Measurements from ENCODE around the gene KLHL29. TPM values are rescaled to one million over a fixed set of nuclear protein-coding genes. Genes with fewer than 3 reads are reported as not detected.
A peak's percentile ranks its signal among the peaks of the same experiment; 100 is the strongest.

KLHL29 gene
- total RNA-seq, 4 donors from 2014 or later, result 39.6 to 52.0 (median 40.4) TPM

- Histone ChIP-seq H3K9me3 (no peaks in the 10 kb centered on the region), H3K27me3 (no peaks in the 10 kb centered on the region), H3K36me3 (peaks cover 0 to 14% (median 0%) of the 10 kb centered on the region in 3 donors), H3K4me3 (no peak overlapping the region), H3K4me1 (peaks cover 0 to 30% (median 13%) of the 10 kb centered on the region in 4 donors), H3K27ac (peak overlapping the region in 3 of 4 donors; percentile 27 to 76 (median 58))
- 69 to 90% methylated on average over 3 to 10 of the region's 12 CpGs for WGBS, 2 donors
- DNase-seq (ENCODE audit: low spot score in 2 of 2), result no peak
- TF ChIP-seq EP300 (IDR thresholded peaks at IDR 0.05) (no peak), POLR2A (IDR thresholded peaks at IDR 0.05) (no peak)
- TF ChIP-seq, protein P1, sequence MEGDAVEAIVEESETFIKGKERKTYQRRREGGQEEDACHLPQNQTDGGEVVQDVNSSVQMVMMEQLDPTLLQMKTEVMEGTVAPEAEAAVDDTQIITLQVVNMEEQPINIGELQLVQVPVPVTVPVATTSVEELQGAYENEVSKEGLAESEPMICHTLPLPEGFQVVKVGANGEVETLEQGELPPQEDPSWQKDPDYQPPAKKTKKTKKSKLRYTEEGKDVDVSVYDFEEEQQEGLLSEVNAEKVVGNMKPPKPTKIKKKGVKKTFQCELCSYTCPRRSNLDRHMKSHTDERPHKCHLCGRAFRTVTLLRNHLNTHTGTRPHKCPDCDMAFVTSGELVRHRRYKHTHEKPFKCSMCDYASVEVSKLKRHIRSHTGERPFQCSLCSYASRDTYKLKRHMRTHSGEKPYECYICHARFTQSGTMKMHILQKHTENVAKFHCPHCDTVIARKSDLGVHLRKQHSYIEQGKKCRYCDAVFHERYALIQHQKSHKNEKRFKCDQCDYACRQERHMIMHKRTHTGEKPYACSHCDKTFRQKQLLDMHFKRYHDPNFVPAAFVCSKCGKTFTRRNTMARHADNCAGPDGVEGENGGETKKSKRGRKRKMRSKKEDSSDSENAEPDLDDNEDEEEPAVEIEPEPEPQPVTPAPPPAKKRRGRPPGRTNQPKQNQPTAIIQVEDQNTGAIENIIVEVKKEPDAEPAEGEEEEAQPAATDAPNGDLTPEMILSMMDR (IDR thresholded peaks at IDR 0.05), result no peak
Measured at GRCh38 chr2:23668756-23669304, 283.9 kb downstream of the KLHL29 start.

GRCh38 chr2:23669413-23670244, 284.6 kb downstream of the KLHL29 start:
- 57 to 65% methylated on average over 15 to 22 of the region's 22 CpGs for WGBS, 2 donors
- Histone ChIP-seq H3K9me3 (no peaks in the 10 kb centered on the region), H3K36me3 (peaks cover 0 to 20% (median 0%) of the 10 kb centered on the region in 3 donors), H3K27ac (peak overlapping the region in 3 of 4 donors; percentile 27 to 76 (median 61)), H3K4me1 (peaks cover 0 to 24% (median 11%) of the 10 kb centered on the region in 4 donors), H3K4me3 (no peak overlapping the region), H3K27me3 (no peaks in the 10 kb centered on the region)
- peak in 1 of 2 donors; percentile 19 for TF ChIP-seq POLR2A (IDR thresholded peaks at IDR 0.05)
- TF ChIP-seq EP300 (IDR thresholded peaks at IDR 0.05), result peak in 1 of 2 donors; percentile 36
- TF ChIP-seq, protein P1 (IDR thresholded peaks at IDR 0.05), result no peak
- peak; percentile 62 to 76 for DNase-seq (ENCODE audit: low spot score in 2 of 2)

DNA sequence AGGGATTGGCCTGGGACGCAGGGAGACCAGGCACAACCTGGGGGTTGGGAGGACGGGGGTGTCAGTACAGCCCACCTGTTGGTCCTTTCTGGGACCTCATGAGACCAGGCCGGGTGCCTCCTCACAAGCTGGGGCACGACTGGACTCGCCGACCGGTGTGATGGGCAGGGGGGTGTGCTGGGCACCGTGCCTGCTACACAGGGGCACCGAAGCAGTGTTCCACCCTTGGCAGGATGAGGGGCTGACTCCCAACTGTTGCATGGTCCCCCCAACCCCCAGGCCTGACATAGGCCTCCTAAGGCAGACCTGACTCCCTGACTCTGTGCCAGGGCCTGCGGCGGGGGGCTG, 285.2 kb downstream of the KLHL29 start:
- no peak overlapping the region for H3K4me3 ChIP-seq
- 73 to 97% methylated on average over 3 to 11 of the region's 11 CpGs for WGBS, 2 donors

GRCh38 chr2:23673082-23673481, 288.1 kb downstream of the KLHL29 start:
- peaks cover 0 to 24% (median 11%) of the 10 kb centered on the region in 4 donors for H3K4me1 ChIP-seq
- no peak overlapping the region for H3K27ac ChIP-seq
- no peaks in the 10 kb centered on the region for H3K27me3 ChIP-seq
- TF ChIP-seq POLR2A (IDR thresholded peaks at IDR 0.05), result no peak
- no peak for TF ChIP-seq EP300 (IDR thresholded peaks at IDR 0.05)
- TF ChIP-seq, protein P1 (IDR thresholded peaks at IDR 0.05), result no peak
- DNase-seq (ENCODE audit: low spot score in 2 of 2), result no peak
- WGBS, 2 donors, result 85 to 86% methylated on average over 6 of the region's 6 CpGs
- H3K4me3 ChIP-seq, result no peak overlapping the region
- peaks cover 0 to 39% (median 0%) of the 10 kb centered on the region in 3 donors for H3K36me3 ChIP-seq
- peaks cover 0 to 2% (median 0%) of the 10 kb centered on the region in 4 donors for H3K9me3 ChIP-seq

More for the DNA sequence above, 285.2 kb downstream of the KLHL29 start:
- TF ChIP-seq POLR2A (IDR thresholded peaks at IDR 0.05) (no peak), EP300 (IDR thresholded peaks at IDR 0.05) (no peak)
- TF ChIP-seq, protein P1 (IDR thresholded peaks at IDR 0.05), result no peak
- Histone ChIP-seq H3K9me3 (no peaks in the 10 kb centered on the region), H3K36me3 (peaks cover 0 to 26% (median 0%) of the 10 kb centered on the region in 3 donors), H3K27me3 (no peaks in the 10 kb centered on the region), H3K4me1 (peaks cover 0 to 24% (median 11%) of the 10 kb centered on the region in 4 donors), H3K27ac (peak overlapping the region in 2 of 4 donors; percentile 61 to 76)
- DNase-seq (ENCODE audit: low spot score in 2 of 2), result no peak

All from tibial nerve (tissue), 4 donors.